Measurements from ENCODE around the gene HMGN3. TPM values are rescaled to one million over a fixed set of nuclear protein-coding genes. Genes with fewer than 3 reads are reported as not detected.

The HMGN3 gene
- total RNA-seq, 1 experiment from 2014 or later: 246 TPM

GRCh38 chr6:79241228-79241627 is 6.7 kb upstream of the HMGN3 start:
- Histone ChIP-seq H3K4me1 (peaks cover 12% of the 10 kb centered on the region), H3K27me3 (replicated peaks; ENCODE audit: control insufficient read depth, insufficient read depth, low read length) (no peaks in the 10 kb centered on the region), H3K9me3 (no peaks in the 10 kb centered on the region), H3K36me3 (ENCODE audit: control insufficient read depth, insufficient read depth, low read length) (no peaks in the 10 kb centered on the region), H3K4me3 (ENCODE audit: low read depth, low read length) (no peak overlapping the region)
- TF ChIP-seq, protein P1, sequence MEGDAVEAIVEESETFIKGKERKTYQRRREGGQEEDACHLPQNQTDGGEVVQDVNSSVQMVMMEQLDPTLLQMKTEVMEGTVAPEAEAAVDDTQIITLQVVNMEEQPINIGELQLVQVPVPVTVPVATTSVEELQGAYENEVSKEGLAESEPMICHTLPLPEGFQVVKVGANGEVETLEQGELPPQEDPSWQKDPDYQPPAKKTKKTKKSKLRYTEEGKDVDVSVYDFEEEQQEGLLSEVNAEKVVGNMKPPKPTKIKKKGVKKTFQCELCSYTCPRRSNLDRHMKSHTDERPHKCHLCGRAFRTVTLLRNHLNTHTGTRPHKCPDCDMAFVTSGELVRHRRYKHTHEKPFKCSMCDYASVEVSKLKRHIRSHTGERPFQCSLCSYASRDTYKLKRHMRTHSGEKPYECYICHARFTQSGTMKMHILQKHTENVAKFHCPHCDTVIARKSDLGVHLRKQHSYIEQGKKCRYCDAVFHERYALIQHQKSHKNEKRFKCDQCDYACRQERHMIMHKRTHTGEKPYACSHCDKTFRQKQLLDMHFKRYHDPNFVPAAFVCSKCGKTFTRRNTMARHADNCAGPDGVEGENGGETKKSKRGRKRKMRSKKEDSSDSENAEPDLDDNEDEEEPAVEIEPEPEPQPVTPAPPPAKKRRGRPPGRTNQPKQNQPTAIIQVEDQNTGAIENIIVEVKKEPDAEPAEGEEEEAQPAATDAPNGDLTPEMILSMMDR (IDR thresholded peaks at IDR 0.05; ENCODE audit: insufficient read depth in 1 of 2, low read depth in 1 of 2, low read length in 1 of 2, severe bottlenecking in 1 of 2, unreplicated experiment in 1 of 2): no peak
- Mint-ChIP-seq H3K27me3 (ENCODE audit: insufficient read depth, unreplicated experiment) (no peaks in the 10 kb centered on the region), H3K9me3 (ENCODE audit: unreplicated experiment) (no peaks in the 10 kb centered on the region), H3K4me3 (ENCODE audit: unreplicated experiment) (no peak overlapping the region), H3K4me1 (ENCODE audit: low read depth, unreplicated experiment) (peaks cover 20% of the 10 kb centered on the region), H3K36me3 (ENCODE audit: insufficient read depth, unreplicated experiment) (no peaks in the 10 kb centered on the region), H3K27ac (ENCODE audit: unreplicated experiment) (no peak overlapping the region)
- no TSS peak for BruUV-seq (replicated peaks)
- no peak for DNase-seq
- intact Hi-C loops (cut with micrococcal nuclease; ENCODE audit: unreplicated experiment): no loop called here
- ChIA-PET CTCF (no interaction called here), POLR2A (no interaction called here)

- H3K4me1 Mint-ChIP-seq (ENCODE audit: low read depth, unreplicated experiment): peaks cover 21% of the 10 kb centered on the region
- no peaks in the 10 kb centered on the region for H3K27me3 Mint-ChIP-seq (ENCODE audit: insufficient read depth, unreplicated experiment)
- H3K4me3 ChIP-seq (ENCODE audit: low read depth, low read length): no peak overlapping the region
- ChIA-PET POLR2A (no interaction called here), CTCF (interaction anchor here (0.6 kb wide), 1 partner anchor 51 kb away, joined by 4 read pairs; no protein-coding TSS in a partner anchor)
- no peak overlapping the region for H3K27ac Mint-ChIP-seq (ENCODE audit: unreplicated experiment)
- no peak for DNase-seq
- no peaks in the 10 kb centered on the region for H3K9me3 ChIP-seq
- H3K27me3 ChIP-seq (replicated peaks; ENCODE audit: control insufficient read depth, insufficient read depth, low read length): no peaks in the 10 kb centered on the region
- intact Hi-C loops (cut with micrococcal nuclease; ENCODE audit: unreplicated experiment): no loop called here
- H3K36me3 Mint-ChIP-seq (ENCODE audit: insufficient read depth, unreplicated experiment): no peaks in the 10 kb centered on the region
- H3K9me3 Mint-ChIP-seq (ENCODE audit: unreplicated experiment): no peaks in the 10 kb centered on the region
- H3K36me3 ChIP-seq (ENCODE audit: control insufficient read depth, insufficient read depth, low read length): no peaks in the 10 kb centered on the region
- peaks cover 12% of the 10 kb centered on the region for H3K4me1 ChIP-seq
- TF ChIP-seq, protein P1 (IDR thresholded peaks at IDR 0.05; ENCODE audit: insufficient read depth in 1 of 2, low read depth in 1 of 2, low read length in 1 of 2, severe bottlenecking in 1 of 2, unreplicated experiment in 1 of 2): no peak
- BruUV-seq (replicated peaks): no TSS peak
- H3K4me3 Mint-ChIP-seq (ENCODE audit: unreplicated experiment): no peak overlapping the region
Measured at GRCh38 chr6:79240509-79240908, 6.0 kb upstream of the HMGN3 start.

GRCh38 chr6:79239536-79240168 is 5.2 kb upstream of the HMGN3 start:
- Mint-ChIP-seq H3K9me3 (ENCODE audit: unreplicated experiment) (no peaks in the 10 kb centered on the region), H3K4me3 (ENCODE audit: unreplicated experiment) (no peak overlapping the region), H3K27ac (ENCODE audit: unreplicated experiment) (no peak overlapping the region), H3K36me3 (ENCODE audit: insufficient read depth, unreplicated experiment) (peaks cover 2% of the 10 kb centered on the region), H3K4me1 (ENCODE audit: low read depth, unreplicated experiment) (peaks cover 30% of the 10 kb centered on the region), H3K27me3 (ENCODE audit: insufficient read depth, unreplicated experiment) (no peaks in the 10 kb centered on the region)
- Histone ChIP-seq H3K9me3 (no peaks in the 10 kb centered on the region), H3K36me3 (ENCODE audit: control insufficient read depth, insufficient read depth, low read length) (no peaks in the 10 kb centered on the region), H3K27me3 (replicated peaks; ENCODE audit: control insufficient read depth, insufficient read depth, low read length) (no peaks in the 10 kb centered on the region), H3K4me1 (peaks cover 18% of the 10 kb centered on the region), H3K4me3 (ENCODE audit: low read depth, low read length) (no peak overlapping the region)
- POLR2A ChIA-PET: no interaction called here
- CTCF ChIA-PET: interaction anchor here (0.6 kb wide), 1 partner anchor 51 kb away, joined by 4 read pairs; no protein-coding TSS in a partner anchor
- intact Hi-C loops (cut with micrococcal nuclease; ENCODE audit: unreplicated experiment): loop anchor here (10.0 kb wide), 2 partner anchors 295 to 625 kb away; partner anchors contain the start of gene LCA5
- DNase-seq: no peak
- no TSS peak for BruUV-seq (replicated peaks)
- TF ChIP-seq, protein P1 (IDR thresholded peaks at IDR 0.05; ENCODE audit: insufficient read depth in 1 of 2, low read depth in 1 of 2, low read length in 1 of 2, severe bottlenecking in 1 of 2, unreplicated experiment in 1 of 2): no peak

Data from Caco-2 (cell line).